Raji (cell line): ENCODE data around the gene FPR1.

Source experiments
- POLR2A ChIP-seq: IDR thresholded peaks from 2 replicates; pipeline ENCODE4 v1.6.1; 2011; ENCODE audit warnings: low read depth, low read length, control low read depth; ENCODE audit not compliant: insufficient read depth

FPR1 gene

GRCh38 chr19:51755571-51755970 lies 3.9 kb upstream of the FPR1 start:
- TF ChIP-seq POLR2A, result no peak

GRCh38 chr19:51754770-51755169 lies 3.1 kb upstream of the FPR1 start:
- TF ChIP-seq POLR2A, result no peak

- TF ChIP-seq POLR2A, result no peak
These were observed 2.4 kb upstream of the FPR1 start for GRCh38 chr19:51754109-51754508.

- no peak for TF ChIP-seq POLR2A
These were observed 1.1 kb downstream of the FPR1 start for GRCh38 chr19:51750400-51751094.

- TF ChIP-seq POLR2A, result no peak
These were observed 1.7 kb downstream of the FPR1 start for GRCh38 chr19:51749979-51750378.

- no peak for TF ChIP-seq POLR2A
These were observed 4.9 kb downstream of the FPR1 start for GRCh38 chr19:51746731-51747130.

- no peak for TF ChIP-seq POLR2A
These were observed 8.3 kb downstream of the FPR1 start for GRCh38 chr19:51743405-51743804.

- no peak for TF ChIP-seq POLR2A
These were observed 8.9 kb downstream of the FPR1 start for GRCh38 chr19:51742789-51743188.

- no peak for TF ChIP-seq POLR2A
These were observed 11.3 kb downstream of the FPR1 start for GRCh38 chr19:51740356-51740755.

GRCh38 chr19:51739466-51740213 lies 12.0 kb downstream of the FPR1 start:
- no peak for TF ChIP-seq POLR2A

- no peak for TF ChIP-seq POLR2A
These were observed 13.8 kb downstream of the FPR1 start for GRCh38 chr19:51737924-51738323.

GRCh38 chr19:51737389-51737788 lies 14.3 kb downstream of the FPR1 start:
- TF ChIP-seq POLR2A, result no peak

GRCh38 chr19:51735759-51736449 lies 15.8 kb downstream of the FPR1 start:
- TF ChIP-seq POLR2A, result no peak

- no peak for TF ChIP-seq POLR2A
These were observed 17.7 kb downstream of the FPR1 start for GRCh38 chr19:51733742-51734522.

GRCh38 chr19:51729781-51730180 lies 21.9 kb downstream of the FPR1 start:
- no peak for TF ChIP-seq POLR2A
